22Rv1 (cell line): ENCODE data around the gene CACNA1E.

ENCODE experiments used
- H3K27ac ChIP-seq: fragments of 450-650 bp; 2 replicates; pipeline ENCODE4 v1.5.1; 2017
- ZFX ChIP-seq: fragments of 450-650 bp; IDR thresholded peaks from 2 replicates; pipeline ENCODE4 v1.6.1; 2017; ENCODE audit warnings: antibody characterized with exemption, borderline replicate concordance
- TF ChIP-seq, protein P1 (sequence below): fragments of 450-650 bp; IDR thresholded peaks from 2 replicates; pipeline ENCODE4 v1.5.1; 2017; ENCODE audit warnings: mild to moderate bottlenecking

CACNA1E gene

DNA sequence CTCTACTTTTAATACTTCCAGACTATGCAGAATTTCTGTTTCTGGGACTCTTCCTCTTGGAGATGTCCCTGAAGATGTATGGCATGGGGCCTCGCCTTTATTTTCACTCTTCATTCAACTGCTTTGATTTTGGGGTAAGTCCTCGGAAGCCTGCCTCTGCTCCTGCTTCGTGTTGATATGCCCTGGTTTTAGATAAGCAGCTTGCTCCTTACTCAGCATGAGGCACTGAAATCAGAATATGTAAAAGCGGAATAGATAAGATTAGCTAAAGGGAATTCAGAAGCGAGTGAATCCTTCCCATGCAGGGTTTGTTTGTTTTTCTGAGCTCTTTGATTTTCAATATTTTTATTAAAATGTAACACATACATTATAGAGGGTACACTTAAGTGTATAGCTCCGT, 234.7 kb downstream of the CACNA1E start:
- no peak overlapping the region for H3K27ac ChIP-seq
- TF ChIP-seq ZFX, result no peak
- TF ChIP-seq, protein P1, sequence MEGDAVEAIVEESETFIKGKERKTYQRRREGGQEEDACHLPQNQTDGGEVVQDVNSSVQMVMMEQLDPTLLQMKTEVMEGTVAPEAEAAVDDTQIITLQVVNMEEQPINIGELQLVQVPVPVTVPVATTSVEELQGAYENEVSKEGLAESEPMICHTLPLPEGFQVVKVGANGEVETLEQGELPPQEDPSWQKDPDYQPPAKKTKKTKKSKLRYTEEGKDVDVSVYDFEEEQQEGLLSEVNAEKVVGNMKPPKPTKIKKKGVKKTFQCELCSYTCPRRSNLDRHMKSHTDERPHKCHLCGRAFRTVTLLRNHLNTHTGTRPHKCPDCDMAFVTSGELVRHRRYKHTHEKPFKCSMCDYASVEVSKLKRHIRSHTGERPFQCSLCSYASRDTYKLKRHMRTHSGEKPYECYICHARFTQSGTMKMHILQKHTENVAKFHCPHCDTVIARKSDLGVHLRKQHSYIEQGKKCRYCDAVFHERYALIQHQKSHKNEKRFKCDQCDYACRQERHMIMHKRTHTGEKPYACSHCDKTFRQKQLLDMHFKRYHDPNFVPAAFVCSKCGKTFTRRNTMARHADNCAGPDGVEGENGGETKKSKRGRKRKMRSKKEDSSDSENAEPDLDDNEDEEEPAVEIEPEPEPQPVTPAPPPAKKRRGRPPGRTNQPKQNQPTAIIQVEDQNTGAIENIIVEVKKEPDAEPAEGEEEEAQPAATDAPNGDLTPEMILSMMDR, result no peak

DNA sequence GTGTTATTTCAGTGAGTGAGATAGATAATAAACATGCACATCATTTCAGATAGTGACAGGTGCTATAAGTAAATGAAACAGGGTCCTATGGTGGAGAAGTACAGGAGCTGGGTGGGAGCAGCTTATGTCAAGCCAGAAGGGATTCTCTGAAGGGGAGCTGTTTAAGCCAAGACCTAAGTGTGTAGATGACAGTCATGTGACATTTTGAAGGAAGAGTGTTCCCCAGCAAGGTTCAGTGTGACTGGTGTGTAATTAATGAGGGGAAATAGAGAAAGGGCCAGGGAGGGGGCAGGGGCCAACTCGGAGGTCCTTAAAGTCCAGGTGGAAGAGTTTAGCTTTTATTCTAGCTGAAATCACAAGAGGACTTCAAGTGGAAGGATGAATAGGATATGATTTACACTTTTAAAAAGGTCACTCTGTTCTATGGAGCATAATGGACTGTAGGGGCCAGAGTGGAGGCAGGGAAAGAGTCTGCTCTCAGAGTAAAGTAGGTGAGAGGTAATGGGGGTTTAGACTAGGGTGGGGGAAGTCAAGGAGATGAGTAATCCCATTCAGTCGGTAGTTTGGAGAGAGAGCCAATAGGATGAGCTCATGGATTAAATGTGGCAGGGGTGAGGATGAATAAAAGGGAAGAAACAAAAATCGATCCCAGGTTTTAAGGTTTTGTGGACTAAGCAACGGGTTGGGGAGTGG, 243.1 kb downstream of the CACNA1E start:
- no peak for TF ChIP-seq ZFX
- TF ChIP-seq, protein P1, result no peak
- H3K27ac ChIP-seq, result no peak overlapping the region

DNA sequence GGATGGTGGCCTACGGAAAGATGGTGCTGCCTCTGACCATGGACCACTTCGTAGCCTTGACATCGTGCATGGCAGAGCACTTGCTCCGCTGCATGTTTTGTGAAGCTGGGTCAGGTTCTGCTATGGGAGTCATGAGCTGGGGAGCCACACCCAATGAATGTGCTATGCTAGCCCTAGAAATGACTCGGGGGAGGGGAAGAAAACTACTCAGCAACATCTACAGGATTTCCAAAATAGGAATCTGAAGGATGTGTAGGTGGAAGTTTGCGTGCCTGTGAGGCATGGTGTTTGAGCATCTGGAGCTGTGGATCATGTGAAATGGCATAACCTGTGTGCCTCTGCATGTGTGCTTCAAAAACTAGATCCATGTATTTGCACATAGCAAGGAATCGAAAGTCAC, 247.3 kb downstream of the CACNA1E start:
- H3K27ac ChIP-seq, result no peak overlapping the region
- TF ChIP-seq ZFX, result no peak
- TF ChIP-seq, protein P1, result no peak

DNA sequence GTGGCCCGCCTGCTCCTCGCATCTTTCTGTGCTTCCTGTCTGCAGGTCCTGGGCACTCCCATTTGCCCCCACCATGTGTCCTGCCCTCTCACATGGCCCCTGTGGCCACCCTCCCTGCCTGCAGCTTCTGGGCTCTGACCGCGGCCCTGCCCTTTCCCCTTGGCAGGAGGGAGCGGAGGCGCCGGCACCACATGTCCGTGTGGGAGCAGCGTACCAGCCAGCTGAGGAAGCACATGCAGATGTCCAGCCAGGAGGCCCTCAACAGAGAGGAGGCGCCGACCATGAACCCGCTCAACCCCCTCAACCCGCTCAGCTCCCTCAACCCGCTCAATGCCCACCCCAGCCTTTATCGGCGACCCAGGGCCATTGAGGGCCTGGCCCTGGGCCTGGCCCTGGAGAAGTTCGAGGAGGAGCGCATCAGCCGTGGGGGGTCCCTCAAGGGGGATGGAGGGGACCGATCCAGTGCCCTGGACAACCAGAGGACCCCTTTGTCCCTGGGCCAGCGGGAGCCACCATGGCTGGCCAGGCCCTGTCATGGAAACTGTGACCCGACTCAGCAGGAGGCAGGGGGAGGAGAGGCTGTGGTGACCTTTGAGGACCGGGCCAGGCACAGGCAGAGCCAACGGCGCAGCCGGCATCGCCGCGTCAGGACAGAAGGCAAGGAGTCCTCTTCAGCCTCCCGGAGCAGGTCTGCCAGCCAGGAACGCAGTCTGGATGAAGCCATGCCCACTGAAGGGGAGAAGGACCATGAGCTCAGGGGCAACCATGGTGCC, 249.1 kb downstream of the CACNA1E start:
- TF ChIP-seq, protein P1, result no peak
- TF ChIP-seq ZFX, result no peak
- H3K27ac ChIP-seq, result no peak overlapping the region

DNA sequence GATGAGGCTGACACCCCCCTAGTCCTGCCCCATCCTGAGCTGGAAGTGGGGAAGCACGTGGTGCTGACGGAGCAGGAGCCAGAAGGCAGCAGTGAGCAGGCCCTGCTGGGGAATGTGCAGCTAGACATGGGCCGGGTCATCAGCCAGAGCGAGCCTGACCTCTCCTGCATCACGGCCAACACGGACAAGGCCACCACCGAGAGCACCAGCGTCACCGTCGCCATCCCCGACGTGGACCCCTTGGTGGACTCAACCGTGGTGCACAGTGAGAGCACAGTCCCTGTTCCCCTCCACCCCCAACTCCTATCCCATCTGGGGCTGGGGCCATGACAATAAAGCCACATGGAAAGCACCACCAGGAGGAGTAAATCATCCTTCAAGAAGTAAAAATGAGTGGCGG, 250.2 kb downstream of the CACNA1E start:
- TF ChIP-seq, protein P1, result no peak
- no peak for TF ChIP-seq ZFX
- no peak overlapping the region for H3K27ac ChIP-seq

DNA sequence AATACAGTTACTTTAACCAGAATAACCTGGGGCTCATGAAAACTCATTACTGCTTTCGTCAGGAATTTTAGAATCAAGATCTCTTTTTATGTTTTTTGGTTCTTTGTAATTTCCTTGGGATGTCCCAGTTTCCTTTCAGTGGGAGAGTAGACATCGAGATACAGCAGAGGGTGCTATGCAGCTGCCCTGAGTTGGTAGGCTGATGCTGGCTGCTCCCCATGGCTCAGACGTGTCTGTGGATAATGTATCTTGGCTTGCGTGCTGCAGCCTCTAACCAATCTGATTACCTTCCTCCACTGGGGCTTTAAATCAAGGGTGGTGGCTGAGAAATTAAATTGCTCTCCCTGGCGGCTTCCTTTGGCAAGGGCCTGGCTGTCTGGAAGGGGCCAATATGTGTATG, 253.7 kb downstream of the CACNA1E start:
- no peak overlapping the region for H3K27ac ChIP-seq
- TF ChIP-seq, protein P1, result peak; percentile 10; the same call in 1 of the 2 replicates
- TF ChIP-seq ZFX, result no peak

DNA sequence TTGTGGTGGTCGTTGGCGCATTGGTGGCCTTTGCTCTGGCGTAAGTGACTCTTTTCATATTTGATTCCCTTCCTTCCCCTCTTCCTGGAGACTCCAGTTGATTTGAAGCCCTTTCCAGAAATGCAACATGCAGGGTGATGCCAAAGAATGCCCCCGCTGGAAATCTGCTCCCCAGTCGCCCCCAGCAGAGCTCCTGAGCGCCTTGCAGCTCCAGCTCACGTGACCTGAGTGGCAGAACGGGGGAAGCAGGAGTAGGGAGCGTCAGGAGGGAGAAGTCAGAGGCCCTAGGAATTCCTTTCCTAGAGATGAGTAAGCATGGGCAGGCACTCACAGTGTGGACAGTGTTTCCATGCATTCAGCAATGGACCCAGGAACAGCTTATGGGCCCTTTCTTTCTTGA, 255.9 kb downstream of the CACNA1E start:
- H3K27ac ChIP-seq, result no peak overlapping the region
- TF ChIP-seq, protein P1, result no peak
